22Rv1 (cell line): ENCODE measurements around the gene LRMDA.

Experiments used
- H3K27ac ChIP-seq: fragments of 450-650 bp; 2 replicates; pipeline ENCODE4 v1.5.1; 2017
- ZFX ChIP-seq: fragments of 450-650 bp; IDR thresholded peaks from 2 replicates; pipeline ENCODE4 v1.6.1; 2017; ENCODE audit warnings: antibody characterized with exemption, borderline replicate concordance
- TF ChIP-seq, protein P1 (sequence below): fragments of 450-650 bp; IDR thresholded peaks from 2 replicates; pipeline ENCODE4 v1.5.1; 2017; ENCODE audit warnings: mild to moderate bottlenecking

LRMDA gene

DNA sequence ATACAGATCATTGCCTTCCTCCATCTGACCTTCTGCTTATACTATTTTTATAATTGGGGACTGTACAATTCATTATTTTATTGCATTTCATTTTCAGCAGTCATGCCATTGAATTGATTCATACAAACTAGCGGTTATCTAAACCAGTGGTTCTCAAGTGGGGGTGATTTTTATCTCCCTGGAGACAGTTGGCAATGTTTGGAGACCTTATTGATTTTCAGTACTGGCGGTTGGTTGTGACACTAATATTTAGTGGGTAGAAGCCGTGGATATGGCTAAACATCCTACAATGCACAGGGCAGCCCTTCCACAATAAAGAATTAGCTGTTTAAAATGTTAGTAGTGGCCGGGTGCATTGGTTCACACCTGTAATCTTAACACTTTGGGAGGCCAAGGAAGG is 765.9 kb downstream of the LRMDA start:
- TF ChIP-seq ZFX = no peak
- TF ChIP-seq, protein P1, sequence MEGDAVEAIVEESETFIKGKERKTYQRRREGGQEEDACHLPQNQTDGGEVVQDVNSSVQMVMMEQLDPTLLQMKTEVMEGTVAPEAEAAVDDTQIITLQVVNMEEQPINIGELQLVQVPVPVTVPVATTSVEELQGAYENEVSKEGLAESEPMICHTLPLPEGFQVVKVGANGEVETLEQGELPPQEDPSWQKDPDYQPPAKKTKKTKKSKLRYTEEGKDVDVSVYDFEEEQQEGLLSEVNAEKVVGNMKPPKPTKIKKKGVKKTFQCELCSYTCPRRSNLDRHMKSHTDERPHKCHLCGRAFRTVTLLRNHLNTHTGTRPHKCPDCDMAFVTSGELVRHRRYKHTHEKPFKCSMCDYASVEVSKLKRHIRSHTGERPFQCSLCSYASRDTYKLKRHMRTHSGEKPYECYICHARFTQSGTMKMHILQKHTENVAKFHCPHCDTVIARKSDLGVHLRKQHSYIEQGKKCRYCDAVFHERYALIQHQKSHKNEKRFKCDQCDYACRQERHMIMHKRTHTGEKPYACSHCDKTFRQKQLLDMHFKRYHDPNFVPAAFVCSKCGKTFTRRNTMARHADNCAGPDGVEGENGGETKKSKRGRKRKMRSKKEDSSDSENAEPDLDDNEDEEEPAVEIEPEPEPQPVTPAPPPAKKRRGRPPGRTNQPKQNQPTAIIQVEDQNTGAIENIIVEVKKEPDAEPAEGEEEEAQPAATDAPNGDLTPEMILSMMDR = no peak
- no peak overlapping the region for H3K27ac ChIP-seq

DNA sequence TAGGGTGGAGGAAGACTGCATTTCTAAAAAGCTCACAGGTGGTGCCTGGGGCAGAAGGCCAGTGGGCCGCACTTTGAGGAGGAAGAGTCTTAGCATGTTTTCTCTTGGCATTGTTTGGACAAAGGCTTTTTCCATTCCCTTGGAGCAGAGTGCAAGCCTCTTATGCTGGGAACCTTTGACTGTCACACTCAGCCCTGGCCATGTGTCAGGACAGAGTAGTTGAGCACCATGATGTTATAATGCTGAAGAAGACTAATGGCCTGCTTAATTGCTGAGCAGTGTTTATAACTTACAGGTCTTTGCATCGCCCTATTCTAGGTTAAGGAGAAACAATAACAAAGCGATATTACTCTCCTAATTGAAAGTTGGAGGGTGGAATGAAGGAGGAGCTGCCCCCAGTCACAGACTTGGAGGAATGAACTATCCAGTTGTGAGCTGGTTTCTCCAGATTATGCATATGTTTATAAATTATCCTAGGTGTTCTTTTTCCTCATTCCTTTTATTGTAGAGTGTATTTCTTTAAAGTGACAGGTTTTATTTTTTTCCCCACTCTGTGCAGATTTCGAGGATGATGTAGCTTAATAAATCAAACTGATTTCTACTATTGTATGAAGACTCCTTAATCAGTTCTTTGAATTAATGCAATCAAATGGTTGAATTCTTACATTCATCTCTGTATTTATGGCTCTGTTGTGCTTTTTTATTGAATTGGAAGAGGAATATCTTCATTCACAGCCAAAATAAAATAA is 767.0 kb downstream of the LRMDA start:
- TF ChIP-seq, protein P1 = no peak
- no peak for TF ChIP-seq ZFX
- H3K27ac ChIP-seq = no peak overlapping the region

- TF ChIP-seq ZFX = no peak
- TF ChIP-seq, protein P1 = no peak
- no peak overlapping the region for H3K27ac ChIP-seq
These were observed 770.5 kb downstream of the LRMDA start for GRCh38 chr10:76201962-76202361.

- no peak overlapping the region for H3K27ac ChIP-seq
- TF ChIP-seq, protein P1 = no peak
- no peak for TF ChIP-seq ZFX
These were observed 771.4 kb downstream of the LRMDA start for GRCh38 chr10:76202777-76203176.

DNA sequence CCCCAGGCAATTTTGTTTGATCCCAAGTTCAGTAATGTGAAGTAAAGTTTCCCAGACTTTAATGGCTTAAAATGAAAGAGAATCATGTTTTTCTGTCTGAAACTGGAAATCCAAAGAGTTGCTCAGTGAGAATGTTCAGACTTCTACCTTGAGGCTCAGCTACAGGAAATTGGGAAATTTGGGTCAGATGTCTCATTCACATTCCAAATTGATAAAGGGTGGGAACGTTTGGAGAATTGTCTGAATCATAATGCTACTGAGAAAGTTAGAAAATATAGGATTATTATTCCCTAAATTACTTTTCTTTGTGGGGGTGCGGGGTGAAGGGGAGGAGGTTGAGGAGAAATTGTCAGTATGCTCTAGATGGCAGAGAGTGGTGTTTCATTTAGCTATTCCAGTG is 773.9 kb downstream of the LRMDA start:
- TF ChIP-seq, protein P1 = no peak
- TF ChIP-seq ZFX = no peak
- H3K27ac ChIP-seq = no peak overlapping the region

DNA sequence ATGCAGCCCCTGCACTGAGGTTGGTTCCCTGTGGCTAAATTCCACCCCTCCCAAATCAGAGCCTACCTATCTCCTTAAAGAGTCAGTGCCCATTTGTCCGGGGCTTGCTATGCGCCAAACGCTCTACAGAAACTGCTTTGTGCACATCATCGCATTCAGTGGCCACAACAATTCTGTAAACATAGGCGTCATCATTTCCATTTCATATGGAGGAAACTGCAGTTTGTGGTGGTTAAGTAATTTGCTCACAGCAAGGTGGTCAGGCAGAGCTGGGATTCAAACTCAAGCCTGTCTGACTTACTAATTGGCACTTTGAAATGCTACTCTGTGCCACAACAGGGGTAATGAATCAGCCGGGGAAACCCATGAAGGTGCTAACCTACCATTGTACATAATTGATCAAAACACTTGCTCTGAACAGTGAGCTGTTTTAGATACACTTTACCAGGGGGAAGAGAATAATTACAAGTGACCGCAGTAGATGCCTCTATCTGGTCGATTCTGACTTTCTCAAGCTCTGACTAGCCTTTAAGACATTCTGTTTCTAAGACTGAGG is 775.5 kb downstream of the LRMDA start:
- no peak overlapping the region for H3K27ac ChIP-seq
- TF ChIP-seq ZFX = no peak
- TF ChIP-seq, protein P1 = no peak

- no peak overlapping the region for H3K27ac ChIP-seq
- TF ChIP-seq ZFX = no peak
- TF ChIP-seq, protein P1 = no peak
These were observed 777.7 kb downstream of the LRMDA start for GRCh38 chr10:76209135-76209534.
